Muscle layer of colon (tissue), 2 donors: Measurements from ENCODE around the gene ZNF69.
"Not testable (repeated sequence)": the region's sequence is repeated elsewhere in the genome, so short reads cannot be mapped to it uniquely, and the experiment has no call there.

Experiments used
- H3K27ac ChIP-seq: one replicate; pipeline ENCODE4 v1.7.0; 2013; ENCODE audit warnings: low read depth, mild to moderate bottlenecking, low read length, moderate library complexity
- H3K27me3 ChIP-seq, 2 donors: one replicate each; pipeline ENCODE4 v1.7.0; 2013; ENCODE audit warnings: low read length in 2 of 2, mild to moderate bottlenecking in 2 of 2; ENCODE audit not compliant: insufficient read depth in 2 of 2, control insufficient read depth in 1 of 2
- H3K36me3 ChIP-seq: one replicate; pipeline ENCODE4 v1.7.0; 2013; ENCODE audit warnings: mild to moderate bottlenecking, low read length; ENCODE audit not compliant: insufficient read depth
- H3K4me1 ChIP-seq: one replicate; pipeline ENCODE4 v1.7.0; 2013; ENCODE audit warnings: mild to moderate bottlenecking, low read length; ENCODE audit not compliant: insufficient read depth
- H3K4me3 ChIP-seq, 2 donors: one replicate each; pipeline ENCODE4 v1.7.0; 2013; ENCODE audit warnings: low read length in 2 of 2, low read depth in 1 of 2, mild to moderate bottlenecking in 1 of 2, moderate library complexity in 1 of 2
- H3K9ac ChIP-seq: one replicate; pipeline ENCODE4 v1.7.0; 2013; ENCODE audit warnings: low read length
- H3K9me3 ChIP-seq: one replicate; pipeline ENCODE4 v1.7.0; 2013; ENCODE audit warnings: mild to moderate bottlenecking, low read length
- donor health status: abdominal sarcoma.
- donor health status: Adenocarcinoma of cecum.

The ZNF69 gene

DNA sequence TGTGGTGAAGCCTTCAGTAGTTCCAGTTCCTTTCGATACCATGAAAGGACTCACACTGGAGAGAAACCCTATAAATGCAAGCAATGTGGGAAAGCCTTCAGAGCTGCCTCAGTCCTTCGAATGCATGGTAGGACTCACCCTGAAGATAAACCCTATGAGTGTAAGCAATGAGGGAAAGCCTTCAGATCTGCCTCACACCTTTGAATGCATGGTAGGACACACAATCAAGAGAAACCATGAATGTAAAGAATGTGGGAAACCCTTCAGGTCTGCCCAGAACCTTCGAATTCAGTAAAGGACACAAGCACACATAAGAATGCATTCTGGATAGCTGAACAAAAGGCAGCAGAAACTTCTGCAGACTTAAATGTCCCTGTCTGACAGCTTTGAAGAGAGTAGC lies 18.3 kb downstream of the ZNF69 start:
- H3K4me1 ChIP-seq: no peaks in the 10 kb centered on the region
- H3K9ac ChIP-seq: no peak overlapping the region
- peak overlapping the region in 1 of 2 donors; percentile 60 for H3K4me3 ChIP-seq
- H3K27me3 ChIP-seq: no peaks in the 10 kb centered on the region
- H3K27ac ChIP-seq: no peak overlapping the region
- peaks cover 17% of the 10 kb centered on the region for H3K36me3 ChIP-seq
- H3K9me3 ChIP-seq: peaks cover 20% of the 10 kb centered on the region

DNA sequence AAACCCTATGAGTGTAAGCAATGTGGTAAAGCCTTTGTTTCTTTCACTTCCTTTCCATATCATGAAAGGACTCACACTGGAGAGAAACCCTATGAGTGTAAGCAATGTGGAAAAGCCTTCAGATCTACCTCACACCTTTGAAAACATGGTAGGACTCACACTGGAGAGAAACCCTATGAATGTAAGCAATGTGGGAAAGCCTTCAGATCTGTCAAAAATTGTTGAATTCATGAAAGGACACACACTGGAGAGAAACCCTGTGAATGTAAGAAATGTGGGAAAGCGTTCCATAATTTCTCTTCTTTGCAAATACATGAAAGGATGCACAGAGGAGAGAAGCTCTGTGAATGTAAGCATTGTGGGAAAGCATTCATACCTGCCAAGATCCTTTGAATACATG lies 24.4 kb downstream of the ZNF69 start:
- not testable (repeated sequence) for H3K9ac ChIP-seq, H3K4me3 ChIP-seq, H3K27me3 ChIP-seq, H3K9me3 ChIP-seq, H3K27ac ChIP-seq, H3K36me3 ChIP-seq, H3K4me1 ChIP-seq

GRCh38 chr19:11914417-11915051 lies 27.0 kb downstream of the ZNF69 start:
- not testable (repeated sequence) for H3K9me3 ChIP-seq, H3K9ac ChIP-seq, H3K27ac ChIP-seq, H3K36me3 ChIP-seq, H3K4me3 ChIP-seq, H3K27me3 ChIP-seq, H3K4me1 ChIP-seq

- Histone ChIP-seq H3K9me3 (no peaks in the 10 kb centered on the region), H3K27ac (no peak overlapping the region), H3K36me3 (no peaks in the 10 kb centered on the region), H3K4me3 (no peak overlapping the region), H3K27me3 (no peaks in the 10 kb centered on the region), H3K4me1 (peaks cover 15% of the 10 kb centered on the region), H3K9ac (no peak overlapping the region)
Observed at GRCh38 chr19:11921852-11922495, 34.4 kb downstream of the ZNF69 start.

GRCh38 chr19:11924886-11925650 lies 37.5 kb downstream of the ZNF69 start, which contains the start of gene ZNF700:
TSS of gene ZNF700 (plus strand) at chr19:11925107. CDS start at chr19:11925211, 104 bp downstream.
- Histone ChIP-seq H3K9me3 (no peaks in the 10 kb centered on the region), H3K27ac (peak within 1 kb of the TSS; percentile 93), H3K4me1 (peaks cover 15% of the 10 kb centered on the region), H3K27me3 (no peaks in the 10 kb centered on the region), H3K9ac (peak within 1 kb of the TSS; percentile 78), H3K36me3 (no peaks in the 10 kb centered on the region), H3K4me3 (peak within 1 kb of the TSS; percentile 33 to 88)

DNA sequence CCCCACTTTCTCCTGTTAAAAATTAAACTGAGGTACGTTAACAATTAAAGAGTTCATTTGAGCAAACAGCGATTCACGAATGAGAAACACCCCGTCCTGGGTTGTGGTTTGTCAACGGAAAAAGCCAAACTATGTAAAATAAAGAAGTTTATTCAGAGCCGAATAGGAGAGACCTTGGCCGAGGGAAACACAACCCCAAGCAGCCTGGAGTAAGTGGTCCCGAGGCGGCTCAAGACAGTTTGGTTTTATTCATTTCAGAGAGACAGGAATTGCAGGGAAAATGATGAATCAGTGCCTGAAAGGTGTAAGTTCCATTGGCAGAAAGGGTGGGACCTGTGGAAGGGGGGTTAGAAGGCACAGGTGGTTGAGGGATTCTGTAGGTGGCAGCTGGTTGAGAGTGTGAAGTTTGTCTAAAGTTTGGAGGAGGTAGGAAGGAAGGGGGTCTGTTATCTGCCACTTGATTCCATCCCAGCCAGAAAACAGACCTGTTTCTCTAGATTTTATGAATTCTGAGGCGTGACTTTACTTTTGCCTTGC lies 38.1 kb downstream of the ZNF69 start:
- H3K9me3 ChIP-seq, H3K36me3 ChIP-seq, H3K27me3 ChIP-seq: not testable (repeated sequence)
- H3K9ac ChIP-seq: peak overlapping the region; percentile 78
- peak overlapping the region; percentile 93 for H3K27ac ChIP-seq
- peaks cover 15% of the 10 kb centered on the region for H3K4me1 ChIP-seq
- peak overlapping the region; percentile 33 to 88 for H3K4me3 ChIP-seq

DNA sequence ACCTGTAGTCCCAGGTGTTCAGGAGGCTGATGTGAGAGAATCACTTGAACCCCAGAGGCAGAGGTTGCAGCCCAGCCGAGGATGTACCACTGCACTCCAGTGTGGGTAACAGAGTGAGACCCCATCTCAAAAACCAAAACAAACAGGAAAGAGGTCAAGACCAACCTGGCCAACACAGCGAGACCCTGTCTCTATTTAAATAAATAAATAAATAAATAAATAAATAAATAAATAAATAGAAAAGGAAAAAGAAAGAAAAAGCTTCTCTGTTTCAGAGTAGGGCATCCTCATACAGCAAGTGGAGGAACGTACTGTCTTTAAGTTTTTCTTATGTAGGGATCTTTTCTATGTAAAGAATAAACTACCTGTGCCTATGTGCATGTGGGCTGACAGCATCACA lies 39.6 kb downstream of the ZNF69 start:
- no peak overlapping the region for H3K27ac ChIP-seq
- H3K4me1 ChIP-seq: peaks cover 15% of the 10 kb centered on the region

DNA sequence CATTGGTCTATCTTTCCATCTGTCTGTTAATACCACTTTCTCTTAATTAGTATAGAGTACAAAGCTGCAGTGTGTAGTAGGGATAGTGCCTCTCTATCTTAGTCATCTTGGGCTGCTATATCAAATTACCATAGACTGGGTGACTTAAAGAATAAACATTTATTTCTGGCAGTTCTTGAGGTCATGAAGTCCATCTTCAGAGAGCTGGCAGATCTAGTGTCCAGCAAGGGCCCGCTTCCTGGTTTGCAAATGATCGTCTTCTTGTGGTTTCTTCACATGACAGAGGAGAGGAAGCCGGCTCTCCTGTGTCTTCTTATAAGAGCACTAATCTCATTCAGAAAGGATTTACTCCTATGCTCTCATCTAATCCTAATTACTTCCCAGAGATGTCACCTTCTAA lies 43.5 kb downstream of the ZNF69 start:
- Histone ChIP-seq H3K4me1 (peaks cover 9% of the 10 kb centered on the region), H3K27me3 (no peaks in the 10 kb centered on the region), H3K27ac (no peak overlapping the region), H3K4me3 (no peak overlapping the region), H3K36me3 (no peaks in the 10 kb centered on the region), H3K9ac (no peak overlapping the region), H3K9me3 (no peaks in the 10 kb centered on the region)

More for the DNA sequence above, 39.6 kb downstream of the ZNF69 start:
- H3K27me3 ChIP-seq: no peaks in the 10 kb centered on the region
- H3K36me3 ChIP-seq: no peaks in the 10 kb centered on the region
- no peak overlapping the region for H3K4me3 ChIP-seq
- no peaks in the 10 kb centered on the region for H3K9me3 ChIP-seq
- no peak overlapping the region for H3K9ac ChIP-seq

GRCh38 chr19:11931513-11931912 lies 43.9 kb downstream of the ZNF69 start:
- Histone ChIP-seq H3K27me3 (no peaks in the 10 kb centered on the region), H3K9ac (no peak overlapping the region), H3K4me3 (no peak overlapping the region), H3K9me3 (no peaks in the 10 kb centered on the region), H3K36me3 (no peaks in the 10 kb centered on the region), H3K27ac (no peak overlapping the region), H3K4me1 (peaks cover 5% of the 10 kb centered on the region)

DNA sequence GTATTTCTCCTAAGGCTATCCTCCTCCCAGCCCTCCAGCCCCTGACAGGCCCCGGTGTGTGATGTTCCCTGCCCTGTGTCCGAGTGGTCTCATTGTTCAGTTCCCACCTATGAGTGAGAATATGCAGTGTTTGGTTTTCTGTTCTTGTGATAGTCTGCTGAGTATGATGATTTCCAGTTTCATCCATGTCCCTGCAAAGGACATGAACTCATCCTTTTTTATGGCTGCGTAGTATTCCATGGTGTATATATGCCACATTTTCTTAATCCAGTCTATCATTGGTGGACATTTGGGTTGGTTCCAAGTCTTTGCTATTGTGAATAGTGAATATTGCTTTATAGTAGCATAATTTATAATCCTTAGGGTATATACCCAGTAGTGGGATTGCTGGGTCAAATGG lies 48.2 kb downstream of the ZNF69 start:
- not testable (repeated sequence) for H3K36me3 ChIP-seq, H3K27ac ChIP-seq, H3K4me1 ChIP-seq, H3K9ac ChIP-seq, H3K9me3 ChIP-seq, H3K27me3 ChIP-seq, H3K4me3 ChIP-seq

DNA sequence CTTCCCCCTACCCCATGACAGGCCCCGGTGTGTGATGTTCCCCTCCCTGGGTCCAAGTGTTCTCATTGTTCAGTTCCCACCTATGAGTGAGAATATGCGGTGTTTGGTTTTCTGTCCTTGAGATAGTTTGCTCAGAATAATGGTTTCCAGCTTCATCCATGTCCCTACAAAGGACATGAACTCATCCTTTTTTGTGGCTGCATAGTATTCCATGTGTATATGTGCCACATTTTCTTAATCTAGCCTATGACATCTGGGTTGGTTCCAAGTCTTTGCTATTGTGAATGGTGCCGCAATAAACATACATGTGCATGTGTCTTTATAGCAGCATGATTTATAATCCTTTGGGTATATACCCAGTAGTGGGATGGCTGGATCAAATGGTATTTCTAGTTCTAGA lies 50.8 kb downstream of the ZNF69 start:
- H3K27me3 ChIP-seq, H3K4me3 ChIP-seq, H3K36me3 ChIP-seq, H3K27ac ChIP-seq, H3K9ac ChIP-seq, H3K4me1 ChIP-seq: not testable (repeated sequence)
- H3K9me3 ChIP-seq: peaks cover 17% of the 10 kb centered on the region
